Neutrophil (primary cell): ENCODE results near the gene C22orf39.
A peak's percentile ranks its signal among the peaks of the same experiment; 100 is the strongest.
"Not testable (repeated sequence)": the region's sequence is repeated elsewhere in the genome, so short reads cannot be mapped to it uniquely, and the experiment has no call there.

Experiments
- H3K27ac ChIP-seq: fragments of 200-600 bp; sonication (generic); 2 replicates; pipeline ENCODE4 v1.5.1; 2016; ENCODE audit warnings: mild to moderate bottlenecking, moderate library complexity
- H3K27me3 ChIP-seq: fragments of 200-600 bp; sonication (generic); 2 replicates; pipeline ENCODE4 v1.6.0; 2016; ENCODE audit warnings: mild to moderate bottlenecking
- H3K36me3 ChIP-seq: fragments of 200-600 bp; sonication (generic); 2 replicates; pipeline ENCODE4 v1.5.1; 2017
- H3K4me1 ChIP-seq, 2 experiments: fragments of 200-600 bp in 1 of 2; sonication (generic) in 1 of 2; 1 replicate in 1 of 2; 2 replicates in 1 of 2; pipeline versions ENCODE4 v1.5.1 to v1.6.1; 2013 to 2016; ENCODE audit warnings: low read depth in 1 of 2, low read length in 1 of 2, mild to moderate bottlenecking in 1 of 2, moderate library complexity in 1 of 2; ENCODE audit not compliant: control insufficient read depth in 1 of 2, insufficient read depth in 1 of 2
- H3K4me3 ChIP-seq, 2 experiments: fragments of 200-600 bp in 1 of 2; sonication (generic) in 1 of 2; 1 replicate in 1 of 2; 2 replicates in 1 of 2; pipeline ENCODE4 v1.5.1; 2013 to 2016; ENCODE audit warnings: low read depth in 1 of 2, low read length in 1 of 2, mild to moderate bottlenecking in 1 of 2, moderate library complexity in 1 of 2
- H3K9me3 ChIP-seq: fragments of 200-600 bp; sonication (generic); 2 replicates; pipeline ENCODE4 v1.5.1; 2016
- CTCF ChIP-seq: fragments of 200-600 bp; sonication (generic); IDR thresholded peaks from 2 replicates; pipeline ENCODE4 v1.5.1; 2016; ENCODE audit warnings: antibody characterized with exemption

C22orf39 gene

GRCh38 chr22:19438298-19438697 lies 9.2 kb downstream of the C22orf39 start:
- TF ChIP-seq CTCF, result no peak
- H3K27me3 ChIP-seq, result no peaks in the 10 kb centered on the region
- no peak overlapping the region for H3K4me3 ChIP-seq
- no peak overlapping the region for H3K27ac ChIP-seq
- H3K36me3 ChIP-seq, result peaks cover 26% of the 10 kb centered on the region
- H3K9me3 ChIP-seq, result no peaks in the 10 kb centered on the region
- H3K4me1 ChIP-seq, result no peaks in the 10 kb centered on the region

GRCh38 chr22:19436444-19437161 lies 10.9 kb downstream of the C22orf39 start:
- not testable (repeated sequence) for H3K9me3 ChIP-seq, H3K27ac ChIP-seq, H3K4me3 ChIP-seq, H3K27me3 ChIP-seq
- Histone ChIP-seq H3K4me1 (peaks cover 9 to 10% of the 10 kb centered on the region in 2 experiments), H3K36me3 (peaks cover 12% of the 10 kb centered on the region)

GRCh38 chr22:19434829-19435580 lies 12.5 kb downstream of the C22orf39 start:
- Histone ChIP-seq H3K27me3 (no peaks in the 10 kb centered on the region), H3K36me3 (peaks cover 12% of the 10 kb centered on the region), H3K27ac (no peak overlapping the region), H3K4me1 (peaks cover 20% of the 10 kb centered on the region in 2 experiments), H3K9me3 (no peaks in the 10 kb centered on the region), H3K4me3 (no peak overlapping the region)
- TF ChIP-seq CTCF, result no peak

- no peak for TF ChIP-seq CTCF
- H3K4me1 ChIP-seq, result peaks cover 26% of the 10 kb centered on the region in 2 experiments
- H3K4me3 ChIP-seq, result no peak overlapping the region
- no peaks in the 10 kb centered on the region for H3K27me3 ChIP-seq
- no peaks in the 10 kb centered on the region for H3K9me3 ChIP-seq
- H3K27ac ChIP-seq, result no peak overlapping the region
- peaks cover 12% of the 10 kb centered on the region for H3K36me3 ChIP-seq
Observed at GRCh38 chr22:19434401-19434800, 13.1 kb downstream of the C22orf39 start.

- Histone ChIP-seq H3K27me3 (no peaks in the 10 kb centered on the region), H3K27ac (peak within 1 kb of the TSS; percentile 98), H3K9me3 (no peaks in the 10 kb centered on the region), H3K4me3 (peak within 1 kb of the TSS; percentile 92 to 96), H3K36me3 (peaks cover 12% of the 10 kb centered on the region), H3K4me1 (peaks cover 47% of the 10 kb centered on the region in 2 experiments)
- no peak for TF ChIP-seq CTCF
Observed at GRCh38 chr22:19432133-19432851, 15.2 kb downstream of the C22orf39 start, which contains the start of gene MRPL40. TSS of gene MRPL40 (plus strand) at chr22:19432545. CDS start at chr22:19432555, 10 bp downstream.
